Subcutaneous abdominal adipose tissue (tissue), 5 donors: ENCODE data around the gene DND1.
"Not testable (repeated sequence)": the region's sequence is repeated elsewhere in the genome, so short reads cannot be mapped to it uniquely, and the experiment has no call there.

Experiments used
- H3K27ac ChIP-seq: one replicate; pipeline ENCODE4 v1.7.0; 2013; ENCODE audit warnings: low read depth, mild to moderate bottlenecking, inconsistent platforms, low read length, moderate library complexity
- H3K27me3 ChIP-seq, 5 donors: one replicate each; pipeline ENCODE4 v1.7.0; 2013; ENCODE audit warnings: low read length in 5 of 5, inconsistent platforms in 1 of 5; ENCODE audit not compliant: control insufficient read depth in 5 of 5, insufficient read depth in 4 of 5
- H3K36me3 ChIP-seq, 5 donors: one replicate each; pipeline ENCODE4 v1.7.0; 2013; ENCODE audit warnings: low read length in 5 of 5; ENCODE audit not compliant: control insufficient read depth in 5 of 5, insufficient read depth in 5 of 5
- H3K4me1 ChIP-seq, 5 donors: one replicate each; pipeline ENCODE4 v1.7.0; 2013; ENCODE audit warnings: low read length in 5 of 5, mild to moderate bottlenecking in 3 of 5, moderate library complexity in 1 of 5; ENCODE audit not compliant: control insufficient read depth in 5 of 5, insufficient read depth in 5 of 5
- H3K4me3 ChIP-seq, 5 donors: one replicate each; pipeline ENCODE4 v1.7.0; 2013; ENCODE audit warnings: low read length in 5 of 5, low read depth in 1 of 5
- H3K9ac ChIP-seq, 5 donors: one replicate each; pipeline ENCODE4 v1.7.0; 2013; ENCODE audit warnings: low read length in 5 of 5, mild to moderate bottlenecking in 4 of 5, moderate library complexity in 3 of 5
- H3K9me3 ChIP-seq, 5 donors: one replicate each; pipeline ENCODE4 v1.7.0; 2013; ENCODE audit warnings: low read length in 5 of 5; ENCODE audit not compliant: control insufficient read depth in 5 of 5
- donor health status: healthy.
- donor health status: healthy.
- donor health status: healthy.
- donor health status: healthy.
- donor health status: healthy.

Gene DND1

GRCh38 chr5:140631831-140632365, 41.5 kb downstream of the DND1 start:
- Histone ChIP-seq H3K27ac (peak overlapping the region; percentile 80), H3K4me1 (peaks cover 4 to 28% (median 24%) of the 10 kb centered on the region in 5 donors), H3K4me3 (peak overlapping the region; percentile 73 to 92 (median 84)), H3K9me3 (peaks cover 0 to 6% (median 0%) of the 10 kb centered on the region in 5 donors), H3K36me3 (no peaks in the 10 kb centered on the region), H3K27me3 (no peaks in the 10 kb centered on the region), H3K9ac (peak overlapping the region; percentile 24 to 87 (median 61))

- Histone ChIP-seq H3K9ac (peak overlapping the region in 4 of 5 donors; percentile 24 to 87 (median 44)), H3K9me3 (peaks cover 0 to 6% (median 0%) of the 10 kb centered on the region in 5 donors), H3K36me3 (no peaks in the 10 kb centered on the region), H3K27ac (peak overlapping the region; percentile 50), H3K4me1 (peaks cover 4 to 28% (median 24%) of the 10 kb centered on the region in 5 donors), H3K27me3 (no peaks in the 10 kb centered on the region), H3K4me3 (peak overlapping the region; percentile 73 to 92 (median 84))
Measured at GRCh38 chr5:140631036-140631417, 42.3 kb downstream of the DND1 start.

GRCh38 chr5:140630292-140631035, 42.9 kb downstream of the DND1 start:
- H3K27ac ChIP-seq, result peak overlapping the region; percentile 50
- no peaks in the 10 kb centered on the region for H3K27me3 ChIP-seq
- H3K4me1 ChIP-seq, result peaks cover 4 to 28% (median 24%) of the 10 kb centered on the region in 5 donors
- peak overlapping the region; percentile 73 to 92 (median 84) for H3K4me3 ChIP-seq
- peaks cover 0 to 6% (median 0%) of the 10 kb centered on the region in 5 donors for H3K9me3 ChIP-seq
- no peaks in the 10 kb centered on the region for H3K36me3 ChIP-seq
- peak overlapping the region; percentile 24 to 87 (median 62) for H3K9ac ChIP-seq

GRCh38 chr5:140628711-140629110, 44.7 kb downstream of the DND1 start:
- H3K27ac ChIP-seq, result no peak overlapping the region
- H3K36me3 ChIP-seq, result no peaks in the 10 kb centered on the region
- no peaks in the 10 kb centered on the region for H3K27me3 ChIP-seq
- peak overlapping the region in 2 of 5 donors; percentile 10 to 48 for H3K4me3 ChIP-seq
- H3K9me3 ChIP-seq, result peaks cover 0 to 6% (median 0%) of the 10 kb centered on the region in 5 donors
- no peak overlapping the region for H3K9ac ChIP-seq
- peaks cover 4 to 24% (median 22%) of the 10 kb centered on the region in 5 donors for H3K4me1 ChIP-seq

GRCh38 chr5:140627972-140628371, 45.4 kb downstream of the DND1 start:
- no peaks in the 10 kb centered on the region for H3K27me3 ChIP-seq
- peaks cover 0 to 19% (median 16%) of the 10 kb centered on the region in 5 donors for H3K4me1 ChIP-seq
- H3K9ac ChIP-seq, result no peak overlapping the region
- no peak overlapping the region for H3K4me3 ChIP-seq
- H3K9me3 ChIP-seq, result peaks cover 0 to 6% (median 0%) of the 10 kb centered on the region in 5 donors
- no peak overlapping the region for H3K27ac ChIP-seq
- no peaks in the 10 kb centered on the region for H3K36me3 ChIP-seq

GRCh38 chr5:140624886-140625285, 48.5 kb downstream of the DND1 start:
- H3K27ac ChIP-seq, H3K9me3 ChIP-seq, H3K9ac ChIP-seq, H3K36me3 ChIP-seq, H3K27me3 ChIP-seq, H3K4me1 ChIP-seq, H3K4me3 ChIP-seq: not testable (repeated sequence)

- not testable (repeated sequence) for H3K27me3 ChIP-seq, H3K4me3 ChIP-seq, H3K9ac ChIP-seq, H3K9me3 ChIP-seq, H3K4me1 ChIP-seq, H3K36me3 ChIP-seq, H3K27ac ChIP-seq
Measured at GRCh38 chr5:140623061-140623460, 50.3 kb downstream of the DND1 start.

- H3K27me3 ChIP-seq, result no peaks in the 10 kb centered on the region
- H3K4me1 ChIP-seq, result no peaks in the 10 kb centered on the region
- no peaks in the 10 kb centered on the region for H3K36me3 ChIP-seq
- no peak overlapping the region for H3K4me3 ChIP-seq
- H3K9me3 ChIP-seq, result peaks cover 0 to 1% (median 0%) of the 10 kb centered on the region in 5 donors
- no peak overlapping the region for H3K27ac ChIP-seq
- H3K9ac ChIP-seq, result no peak overlapping the region
Measured at GRCh38 chr5:140622301-140622700, 51.1 kb downstream of the DND1 start.
